ENCODE results near the gene MEF2B.

MEF2B gene

DNA sequence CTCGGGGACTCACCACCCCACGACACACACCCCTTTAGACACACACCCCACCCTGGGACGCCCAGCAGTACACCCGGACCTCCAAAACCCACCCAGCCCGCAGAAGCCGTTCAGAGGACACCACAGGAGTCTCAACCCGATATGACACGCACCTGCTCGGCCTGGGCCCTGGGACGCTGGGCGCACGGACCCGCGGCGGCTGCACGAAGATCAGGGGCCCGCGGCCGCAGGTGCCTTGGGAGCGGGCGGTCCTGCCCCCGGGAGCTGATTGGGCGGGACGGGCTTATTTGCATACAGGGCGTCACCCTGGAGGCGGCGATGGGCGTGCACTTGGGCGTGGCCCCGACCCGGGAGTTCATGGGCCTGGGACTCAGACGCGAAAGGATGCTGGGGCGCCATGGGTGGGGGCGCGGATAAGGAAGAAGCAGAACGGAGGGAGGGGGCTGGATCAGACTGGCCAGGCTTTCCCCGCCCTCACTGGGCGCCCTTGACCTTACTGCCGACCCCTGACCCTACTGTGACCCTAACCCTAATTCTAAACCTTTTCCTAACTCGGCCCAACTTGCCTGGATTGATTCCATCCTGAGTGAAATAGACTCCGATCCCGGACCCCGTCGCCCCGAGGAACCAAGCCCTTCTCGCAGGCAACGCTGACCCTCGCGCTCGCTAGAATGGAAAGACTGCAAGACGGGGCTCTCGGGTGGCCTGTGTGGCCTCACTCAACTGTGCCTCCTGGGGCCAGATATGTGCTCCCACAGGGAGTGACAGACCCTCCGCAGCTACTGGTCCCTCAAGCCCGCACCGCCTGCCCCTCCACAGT lies at the start of gene MEF2B:
Gene MEF2B (minus strand): TSS at position 211 of the 820 bp plus-strand sequence. CDS start 19,528 bp downstream, outside the sequence.
- peak; percentile 31 for DNase-seq (ENCODE audit: low read depth)

DNA sequence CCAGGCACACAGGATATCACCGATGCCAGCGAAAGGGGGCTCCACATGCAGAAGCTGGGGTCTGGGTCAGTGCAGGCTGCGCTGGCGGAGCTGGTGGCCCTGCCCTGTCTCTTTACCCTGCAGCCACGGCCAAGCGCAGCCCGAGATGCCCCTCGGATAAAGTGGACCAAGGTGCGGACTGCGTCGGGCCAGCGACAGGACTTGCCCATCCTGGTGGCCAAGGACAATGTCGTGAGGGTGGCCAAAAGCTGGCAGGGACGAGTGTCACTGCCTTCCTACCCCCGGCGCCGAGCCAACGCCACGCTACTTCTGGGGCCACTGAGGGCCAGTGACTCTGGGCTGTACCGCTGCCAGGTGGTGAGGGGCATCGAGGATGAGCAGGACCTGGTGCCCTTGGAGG lies 48.8 kb upstream of the MEF2B start:
- DNase-seq (ENCODE audit: low read depth), result no peak

DNA sequence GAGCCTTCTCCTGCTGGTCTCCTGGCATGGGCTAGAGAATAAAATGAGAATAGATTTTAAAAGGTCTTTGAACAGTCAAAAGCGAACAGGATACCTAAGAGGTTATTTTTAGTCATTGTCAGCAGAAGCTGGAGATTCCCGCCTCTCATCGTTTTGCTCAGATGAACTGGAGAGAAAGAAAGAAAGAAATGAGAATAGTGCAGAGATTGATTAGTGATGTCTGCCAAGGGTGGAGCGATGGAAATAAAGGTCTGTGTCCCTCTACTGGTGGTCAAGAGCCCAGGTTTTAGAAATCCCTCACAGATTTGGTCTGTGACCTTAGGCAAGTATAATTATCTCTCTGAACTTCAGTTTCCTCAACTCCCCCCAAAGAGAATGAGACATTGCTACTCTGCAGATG lies 47.0 kb upstream of the MEF2B start:
- no peak for DNase-seq (ENCODE audit: low read depth)

DNA sequence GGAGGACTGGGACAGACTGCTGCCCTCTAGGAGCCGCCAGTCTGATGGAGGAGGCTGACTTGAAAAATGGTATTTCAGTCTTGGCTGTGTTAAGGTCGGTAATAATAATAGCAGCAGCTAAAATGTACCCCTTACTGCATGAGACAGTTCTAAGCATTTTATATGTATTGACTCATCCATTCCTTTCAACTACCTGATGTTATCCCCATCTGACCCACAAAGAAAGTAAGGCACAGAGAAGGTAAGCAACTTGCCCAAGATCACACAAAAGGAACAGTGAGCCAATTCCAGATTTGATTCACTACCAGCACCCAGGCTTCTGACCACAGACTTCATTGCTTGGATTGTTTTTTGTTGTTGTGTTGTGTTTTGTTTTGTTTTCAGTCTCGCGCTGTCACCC lies 45.7 kb upstream of the MEF2B start:
- DNase-seq (ENCODE audit: low read depth), result no peak

DNA sequence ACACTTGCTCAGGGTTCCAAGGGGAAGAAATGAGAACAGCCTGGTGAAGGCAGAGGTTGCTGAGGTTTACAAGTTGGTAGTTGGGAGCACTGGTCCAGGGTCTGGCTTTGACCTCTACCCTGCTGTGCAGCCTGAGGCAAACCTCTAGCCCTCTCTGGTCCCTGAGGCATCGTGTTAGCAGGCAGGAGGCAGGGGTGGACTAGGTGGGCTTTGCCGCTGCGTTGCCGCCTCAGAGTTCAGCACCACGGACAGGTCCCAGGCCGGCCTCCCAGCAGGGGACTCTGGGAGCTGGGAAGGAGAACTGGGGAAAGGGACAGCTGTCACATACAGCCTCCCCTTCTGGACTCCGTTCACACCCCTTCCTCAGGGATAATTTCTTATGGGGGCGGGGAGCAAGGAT lies 44.8 kb upstream of the MEF2B start:
- DNase-seq (ENCODE audit: low read depth), result no peak

DNA sequence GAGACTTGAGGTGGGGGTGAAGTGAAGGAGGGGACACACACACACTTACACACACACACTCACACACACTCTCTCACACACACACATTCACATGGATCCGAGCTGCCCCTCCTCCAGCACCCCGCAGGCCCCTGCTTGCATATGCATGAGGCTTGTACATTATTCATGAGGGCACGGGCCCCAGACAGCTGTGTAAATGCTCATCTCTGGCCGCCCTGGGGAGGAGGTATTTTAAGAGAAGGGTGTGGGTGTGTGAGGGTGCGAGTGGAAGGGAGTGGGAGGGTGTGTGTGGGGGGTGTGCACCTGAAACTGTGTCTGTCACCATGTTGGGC lies 44.1 kb upstream of the MEF2B start:
- DNase-seq (ENCODE audit: low read depth), result no peak

DNA sequence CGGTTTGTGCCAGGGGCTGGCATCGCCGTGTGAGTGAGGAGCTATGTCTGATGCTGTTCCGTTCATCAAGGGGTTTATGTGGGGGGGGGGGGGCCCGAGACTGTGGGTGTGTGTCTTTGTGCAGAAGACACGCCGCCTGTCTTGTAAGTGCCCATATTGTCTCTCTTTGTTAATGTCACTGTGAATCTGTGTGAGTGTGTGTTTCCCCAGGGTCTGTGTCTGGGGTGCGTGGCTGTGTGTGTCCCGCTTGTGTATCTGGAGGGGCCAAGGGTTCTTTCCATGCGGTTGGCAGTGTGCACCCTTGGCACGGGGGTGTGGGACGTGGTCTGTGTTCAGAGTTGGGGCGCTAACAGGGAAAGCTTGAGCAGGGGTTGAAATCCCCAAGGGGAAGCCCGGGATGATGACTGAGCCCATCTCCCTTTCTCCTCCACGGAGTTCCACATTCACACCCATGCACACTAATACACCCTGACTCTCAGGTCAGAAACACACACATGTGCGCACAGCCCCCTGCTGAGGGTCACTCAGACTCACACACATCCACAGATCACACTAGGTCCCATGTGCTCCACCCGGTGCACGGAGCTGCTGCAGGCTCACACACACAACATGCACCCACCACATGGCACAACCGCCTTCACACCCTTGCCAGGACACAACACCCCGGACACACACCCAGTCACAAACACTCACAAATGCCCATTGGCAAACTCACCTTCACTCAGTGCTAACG lies 43.5 kb upstream of the MEF2B start:
- no peak for DNase-seq (ENCODE audit: low read depth)

DNA sequence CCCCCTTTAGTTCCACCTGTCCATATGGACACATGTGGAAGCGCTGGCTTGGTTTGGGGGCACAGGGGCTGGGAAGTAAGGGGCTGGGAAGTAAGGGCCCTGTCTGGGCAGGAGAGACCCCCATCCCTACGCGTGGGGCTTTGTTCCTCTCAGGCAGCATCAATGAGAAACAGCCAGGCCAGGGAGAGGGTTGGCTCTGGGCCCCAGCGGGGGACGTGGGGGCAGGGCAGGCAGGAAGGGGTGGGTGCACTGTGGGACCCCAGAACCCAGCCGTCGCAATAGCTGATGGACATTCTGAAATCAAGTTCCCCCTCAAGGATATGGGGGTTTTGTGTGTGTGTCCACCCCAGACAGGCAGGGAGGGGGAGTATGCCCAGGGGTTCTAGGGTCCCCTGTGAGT lies 42.9 kb upstream of the MEF2B start:
- DNase-seq (ENCODE audit: low read depth), result no peak

DNA sequence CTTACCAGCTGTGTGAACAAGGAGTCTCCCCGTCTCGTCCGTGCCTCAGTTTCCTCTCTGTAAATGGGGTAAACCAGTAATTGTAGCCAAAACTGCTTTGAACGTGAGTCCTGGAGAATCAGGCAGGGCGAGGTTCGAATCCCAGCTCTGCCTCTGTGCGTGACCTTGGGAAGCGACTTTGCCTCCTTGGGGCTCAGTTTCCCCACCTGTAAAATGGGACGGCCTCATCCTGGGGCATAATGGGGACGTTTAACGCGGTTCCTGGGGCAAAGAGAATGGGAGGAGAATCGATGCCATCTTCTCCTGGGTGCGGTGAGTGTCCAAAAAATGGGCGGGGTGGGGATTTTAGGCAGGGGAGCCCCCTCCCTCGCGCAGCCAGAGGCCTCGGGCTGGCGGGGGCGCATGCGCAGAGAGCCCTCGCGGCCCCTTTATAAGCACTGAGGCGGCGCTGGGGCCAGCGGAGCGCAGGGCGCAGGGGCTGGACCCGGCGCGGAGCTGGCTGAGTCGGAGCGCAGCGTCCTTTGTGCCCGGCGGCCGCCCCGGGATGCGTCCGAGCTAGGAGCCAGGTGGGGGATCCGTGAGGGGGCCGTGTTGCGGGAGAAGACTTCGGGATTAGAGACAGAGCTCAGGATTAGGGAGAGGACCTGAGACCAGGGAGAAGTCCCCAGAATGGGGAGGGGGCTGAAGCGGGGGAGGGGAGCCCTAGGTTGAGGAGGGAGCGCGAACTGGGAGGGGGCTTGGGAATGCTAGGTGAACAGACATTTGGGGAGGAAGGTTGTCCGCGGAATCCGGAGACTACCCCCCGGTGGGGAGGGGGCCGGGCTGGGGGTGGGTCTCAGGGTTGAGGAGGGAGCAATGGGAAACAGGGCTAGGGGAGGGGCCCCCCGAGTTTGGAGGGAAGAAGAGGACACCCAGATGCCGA lies 41.7 kb upstream of the MEF2B start, which contains the start of gene NCAN:
Gene NCAN (plus strand): TSS at position 460 of the 922 bp plus-strand sequence. CDS start 4,996 bp downstream, outside the sequence.
- no peak for DNase-seq (ENCODE audit: low read depth)

DNA sequence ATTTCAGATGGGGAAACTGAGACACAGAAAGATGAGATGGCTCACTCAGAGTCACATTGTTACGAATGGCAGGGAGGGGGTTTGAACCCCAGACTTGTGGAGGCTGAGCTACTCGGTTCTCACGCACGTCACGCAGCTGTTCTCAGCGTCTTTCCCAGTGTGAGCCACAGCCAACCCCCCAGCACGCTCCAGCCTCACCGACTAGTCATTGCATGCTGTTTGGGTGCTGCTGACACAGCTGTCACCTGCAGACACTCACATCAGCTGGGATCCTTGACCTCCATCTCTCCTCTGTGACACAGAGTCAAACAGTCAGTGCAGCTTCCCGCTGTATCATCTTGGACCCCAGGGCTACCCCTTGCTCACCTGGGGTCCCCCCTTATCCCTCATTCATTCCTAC lies 39.3 kb upstream of the MEF2B start:
- DNase-seq (ENCODE audit: low read depth), result no peak

DNA sequence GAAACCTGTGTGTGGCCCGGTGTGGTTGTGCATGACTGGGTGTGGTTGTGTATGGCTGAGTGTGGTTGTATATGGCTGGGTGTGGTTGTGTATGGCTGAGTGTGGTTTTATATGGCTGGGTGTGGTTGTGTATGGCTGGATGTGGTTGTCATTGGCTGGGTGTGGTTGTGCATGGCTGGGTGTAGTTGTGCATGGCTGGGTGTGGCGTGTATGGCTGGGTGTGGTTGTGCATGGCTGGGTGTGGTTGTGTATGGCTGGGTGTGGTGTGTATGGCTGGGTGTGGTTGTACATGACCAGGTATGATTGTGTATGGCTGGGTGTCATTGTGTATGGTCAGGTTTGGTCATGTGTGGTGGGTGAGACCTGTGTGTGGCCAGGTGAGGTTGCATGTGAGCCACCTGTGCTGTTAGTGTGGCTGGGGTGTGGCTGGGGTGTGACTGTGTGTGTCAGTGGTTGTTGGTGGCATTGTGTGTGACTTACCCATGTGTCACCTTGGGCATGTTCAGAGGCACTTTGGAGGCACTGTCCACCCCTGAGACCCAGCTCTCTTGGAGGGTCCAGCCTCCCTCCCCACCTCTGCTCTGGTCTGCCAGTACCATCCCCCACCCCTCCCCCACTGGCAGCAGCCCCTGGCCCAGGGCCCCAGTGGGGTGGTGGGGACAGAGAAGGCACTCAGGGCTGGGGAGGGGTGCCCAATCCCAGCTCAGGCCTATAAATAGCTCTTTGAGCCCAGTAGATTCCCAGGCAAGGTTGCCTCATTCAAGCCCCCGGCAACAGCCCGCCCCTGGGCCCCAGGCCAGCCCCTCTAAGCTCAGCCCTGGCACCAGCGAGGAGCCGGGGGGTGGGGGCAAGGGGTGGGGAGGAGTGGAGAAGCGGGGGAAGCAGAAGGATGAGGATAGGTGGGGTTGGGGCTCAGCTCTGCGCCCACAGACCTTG lies 37.8 kb upstream of the MEF2B start:
- no peak for DNase-seq (ENCODE audit: low read depth)

DNA sequence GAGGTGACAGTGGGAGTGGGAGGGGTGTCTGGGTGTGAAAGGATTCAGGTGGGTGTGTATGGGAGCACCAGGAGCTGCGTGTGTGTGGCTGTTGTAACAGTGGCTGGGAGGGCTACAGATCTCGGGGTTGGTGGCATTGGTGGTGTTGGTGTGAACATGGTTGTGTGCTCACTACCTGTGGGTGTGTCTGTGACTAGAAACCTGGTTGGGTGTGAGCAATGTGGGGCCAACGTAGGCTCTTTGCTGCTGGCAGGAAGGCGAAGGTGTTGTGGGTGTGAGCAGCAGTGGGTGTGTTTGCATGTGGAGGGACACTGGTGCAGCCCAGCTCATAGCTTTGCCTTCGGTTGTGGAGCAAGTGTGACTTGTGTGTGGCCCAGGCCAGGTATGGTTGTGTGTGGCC lies 36.9 kb upstream of the MEF2B start:
- no peak for DNase-seq (ENCODE audit: low read depth)

DNA sequence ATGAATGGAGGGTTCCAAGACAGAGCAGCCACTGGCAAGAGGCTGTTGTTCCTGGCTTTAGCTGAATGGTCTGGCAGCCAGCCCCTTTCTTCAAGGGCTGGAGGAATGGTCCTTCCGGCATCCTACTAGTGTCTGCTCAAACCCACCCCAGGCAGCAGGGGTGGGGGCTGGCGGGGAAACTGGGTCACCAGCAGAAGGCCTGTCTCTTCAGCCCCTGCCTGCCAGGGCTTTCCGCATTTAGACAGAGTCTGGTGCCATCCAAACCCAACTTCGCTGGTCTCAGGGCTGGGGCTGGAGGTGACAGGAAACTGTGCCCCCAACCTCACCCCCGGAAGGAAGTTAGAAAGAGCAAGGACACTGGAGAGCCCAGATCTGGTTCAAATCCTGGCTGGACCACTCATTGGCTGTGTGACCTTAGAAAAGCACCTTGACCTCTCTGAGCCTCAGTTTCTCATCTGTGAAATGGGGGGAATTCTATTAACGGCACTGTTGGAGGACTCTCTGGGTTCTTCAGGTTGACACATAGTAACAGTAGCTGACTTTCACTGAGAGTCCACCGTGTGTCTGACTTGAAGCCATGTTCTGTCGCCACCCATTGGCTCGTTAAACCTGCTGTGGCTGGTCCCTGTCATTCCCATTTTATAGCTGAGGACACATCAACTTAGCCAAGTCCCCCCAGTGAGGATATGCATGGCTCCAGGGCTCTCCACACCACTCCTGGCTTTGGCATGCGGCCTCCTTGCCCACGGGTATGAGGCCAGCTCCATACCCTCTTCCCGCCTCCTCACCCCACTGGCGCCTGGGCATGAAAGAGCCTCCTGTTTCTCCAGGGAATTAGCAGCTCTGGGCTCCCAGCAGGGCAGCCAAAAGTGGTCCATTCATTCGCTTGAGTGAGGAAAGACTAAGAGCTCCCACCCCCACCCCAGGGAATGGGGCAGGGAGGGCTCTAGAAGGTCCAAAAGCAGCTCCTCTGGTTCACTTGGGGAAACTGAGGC lies 35.6 kb upstream of the MEF2B start:
- no peak for DNase-seq (ENCODE audit: low read depth)

DNA sequence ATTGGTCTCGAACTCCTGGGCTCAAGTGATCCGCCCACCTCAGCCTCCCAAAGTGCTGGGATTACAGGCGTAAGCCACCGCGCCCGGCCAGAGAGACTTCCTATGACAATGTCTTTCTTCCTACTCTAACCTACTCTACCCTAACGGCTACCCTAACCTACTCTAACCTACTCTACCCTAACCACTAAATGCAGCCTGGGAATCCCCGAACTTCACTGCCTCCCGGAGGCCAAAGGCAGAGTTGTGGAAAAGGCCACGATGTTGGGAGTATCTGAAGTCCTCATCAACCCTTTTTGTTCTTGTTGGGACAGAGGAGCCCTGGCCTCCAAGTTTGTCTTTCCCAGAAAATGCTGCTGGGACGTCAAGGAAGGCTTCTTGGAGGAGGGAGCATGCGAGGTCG lies 34.1 kb upstream of the MEF2B start:
- no peak for DNase-seq (ENCODE audit: low read depth)

DNA sequence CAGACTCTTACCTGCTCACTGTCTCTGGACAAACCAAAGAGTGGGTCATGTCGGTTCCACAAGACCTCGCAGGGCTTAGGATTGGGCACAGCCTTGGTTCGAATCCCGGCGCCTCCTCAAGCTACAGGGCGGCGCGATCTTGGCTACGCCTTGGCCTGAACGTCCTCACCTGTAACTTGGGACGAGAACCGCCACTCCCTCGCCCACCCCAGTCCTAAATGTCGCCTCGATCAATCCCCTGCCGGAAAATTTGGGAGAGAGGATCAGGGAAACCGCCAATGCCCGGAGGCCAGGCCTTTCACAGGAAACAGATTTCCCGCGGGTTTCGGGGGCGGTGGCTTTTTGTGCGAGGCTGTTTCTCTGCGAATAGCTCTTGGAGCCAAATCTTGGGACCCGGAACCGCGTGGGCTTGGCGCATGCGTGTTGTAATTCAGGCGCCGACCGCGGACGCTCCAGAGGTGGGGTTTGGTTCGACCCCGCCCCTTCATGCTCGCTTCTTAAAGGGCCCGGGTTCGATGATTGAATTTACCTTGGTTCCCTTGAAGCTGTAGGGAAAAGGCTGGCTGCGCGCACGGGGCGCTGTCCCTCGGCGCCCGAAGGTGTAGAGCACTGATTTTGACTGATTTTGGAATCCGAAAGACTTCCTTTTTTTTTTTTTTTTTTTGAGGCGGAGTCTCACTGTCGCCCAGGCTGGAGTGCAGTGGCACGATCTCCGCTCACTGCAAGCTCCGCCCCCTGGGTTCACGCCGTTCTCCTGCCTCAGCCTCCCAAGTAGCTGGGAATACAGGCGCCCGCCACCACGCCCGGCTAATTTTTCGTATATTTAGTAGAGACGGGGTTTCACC lies 33.2 kb upstream of the MEF2B start, which contains the start of gene NR2C2AP:
Gene NR2C2AP (minus strand): TSS at position 403 of the 845 bp plus-strand sequence. CDS start 354 bp downstream, at position 49.
- peak; percentile 90 for DNase-seq (ENCODE audit: low read depth)

DNA sequence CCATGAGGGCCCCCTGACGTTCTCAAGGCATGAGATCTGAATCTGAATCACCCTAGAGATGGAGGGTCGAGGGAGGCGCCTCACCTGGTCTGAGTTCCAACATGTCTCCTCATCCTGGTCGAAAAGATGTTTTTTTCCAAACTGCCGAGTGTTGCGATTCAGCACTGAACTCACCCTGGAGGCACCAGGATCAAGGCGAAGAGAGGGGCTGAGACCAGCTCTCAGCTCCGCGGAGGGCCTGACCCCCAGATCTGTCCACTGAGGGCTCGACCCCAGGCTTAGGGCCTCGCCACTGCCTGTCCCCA lies 32.6 kb upstream of the MEF2B start:
- no peak for DNase-seq (ENCODE audit: low read depth)

DNA sequence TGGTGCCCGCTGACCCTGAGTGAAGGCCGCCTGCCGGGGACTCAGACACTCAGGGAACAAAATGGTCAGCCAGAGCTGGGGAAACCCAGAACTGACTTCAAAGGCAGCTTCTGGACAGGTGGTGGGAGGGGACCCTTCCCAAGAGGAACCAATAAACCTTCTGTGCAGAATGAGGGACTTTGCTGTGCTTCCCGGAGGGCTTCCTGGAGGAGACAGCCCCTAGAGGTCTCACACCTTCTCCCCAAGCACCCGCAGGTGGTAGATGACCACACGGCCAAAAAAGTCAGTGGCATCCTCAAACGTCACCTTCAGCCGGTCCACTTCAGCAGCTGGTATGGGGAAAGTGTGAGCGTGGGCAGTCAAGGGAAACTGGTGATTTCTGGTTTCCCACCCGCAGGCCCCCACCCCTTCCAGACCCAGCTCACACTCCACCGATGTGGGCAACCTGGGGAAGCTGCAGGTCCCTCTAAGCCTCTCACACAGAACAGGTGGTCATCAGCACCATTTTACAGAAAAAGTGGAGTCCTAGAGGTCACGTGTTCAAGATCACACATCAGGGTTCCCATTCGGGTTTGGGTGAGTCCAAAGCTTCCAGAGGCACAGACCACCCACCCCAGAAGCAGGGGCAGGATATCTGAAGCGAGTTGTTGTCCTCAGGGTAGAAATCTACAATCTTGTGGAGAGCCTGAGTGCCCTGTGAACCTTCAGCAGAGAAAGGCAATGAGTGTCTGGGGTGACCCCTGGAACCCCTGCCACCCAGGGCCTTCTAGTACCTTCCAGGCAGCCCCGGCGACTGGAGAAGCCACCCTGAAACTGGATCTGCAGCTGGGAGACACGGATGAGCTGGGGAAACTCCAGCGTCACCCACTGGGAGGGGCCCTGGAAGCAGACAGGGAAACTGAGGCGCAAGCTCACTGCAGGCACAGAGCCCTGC lies 31.9 kb upstream of the MEF2B start:
- DNase-seq (ENCODE audit: low read depth), result no peak

DNA sequence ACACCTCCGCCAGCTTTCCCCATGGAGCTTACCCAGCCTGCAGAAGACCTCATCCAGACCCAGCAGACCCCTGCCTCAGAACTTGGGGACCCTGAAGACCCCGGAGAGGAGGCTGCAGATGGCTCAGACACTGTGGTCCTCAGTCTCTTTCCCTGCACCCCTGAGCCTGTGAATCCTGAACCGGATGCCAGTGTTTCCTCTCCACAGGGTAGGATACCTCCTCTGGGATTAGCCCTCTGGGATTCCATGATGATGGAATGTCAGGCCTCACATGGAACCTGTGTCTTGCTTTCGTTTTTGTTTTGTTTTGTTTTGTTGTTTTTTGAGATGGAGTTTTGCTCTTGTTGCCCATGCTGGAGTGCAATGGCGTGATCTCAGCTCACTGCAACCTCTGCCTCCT lies 23.9 kb upstream of the MEF2B start:
- DNase-seq (ENCODE audit: low read depth), result no peak

All from activated gamma-delta T cell treated with anti-CD3 and anti-CD28 coated beads, Interleukin-2, amount 50 U/mL, for 16 hours (primary cell).